HCT116 (cell line): ENCODE results near the gene IFNL3. TPM values are rescaled to one million over a fixed set of nuclear protein-coding genes. Genes with fewer than 3 reads are reported as not detected.
"Not testable (repeated sequence)": the region's sequence is repeated elsewhere in the genome, so short reads cannot be mapped to it uniquely, and the experiment has no call there.

Experiments used
- ATAC-seq: fragments of 200-7000 bp; cut with Tn5 transposase; 2 replicates; pipeline ENCODE4 v1.9.1; 2020; ENCODE audit warnings: mild to moderate bottlenecking, moderate library complexity
- BruUV-seq: library from RNA; stranded (reverse); fragments of 400-500 nt; replicated peaks from 2 replicates; lab custom pipeline; 2021; lab: Mats Ljungman, UMichigan
- CTCF ChIA-PET: fragments of 300-600 bp; sonication (Branson Sonifier 250); formaldehyde crosslinking; loops from one replicate; lab custom pipeline; 2021; ENCODE audit warnings: antibody characterized with exemption; lab: Charles Lee
- POLR2A ChIA-PET: fragments of 300-600, 350-600 bp; sonication (Branson Sonifier 250); formaldehyde crosslinking; loops from one replicate; lab custom pipeline; 2021; ENCODE audit warnings: antibody characterized with exemption; lab: Charles Lee
- RAD21 ChIA-PET, 2 experiments: fragments of 300-600 bp; sonication (Branson Sonifier 250); formaldehyde crosslinking; loops; one replicate each; lab custom pipeline; 2023; ENCODE audit warnings: low total read pairs in 2 of 2; ENCODE audit not compliant: uncharacterized antibody in 2 of 2, unreplicated experiment in 2 of 2, low non-redundant PET in 1 of 2; lab: Charles Lee
- DNase-seq: peaks from one replicate; pipeline ENCODE4 v3.0.0-alpha.2; 2010; ENCODE audit warnings: low read depth, low spot score
- H2AFZ ChIP-seq: fragments of 200-600 bp; shearing (Covaris generic), sonication (generic); 2 replicates; pipeline ENCODE4 v1.6.1; 2017; ENCODE audit warnings: low read depth, mixed run types, mixed read lengths, antibody characterized with exemption, low read length; ENCODE audit not compliant: poor library complexity, severe bottlenecking
- H3K27ac ChIP-seq: 2 replicates; pipeline ENCODE4 v1.5.1; 2012; ENCODE audit warnings: low read depth, low read length
- H3K27me3 ChIP-seq: fragments of 200-600 bp; sonication (generic); 2 replicates; pipeline ENCODE4 v1.6.1; 2016; ENCODE audit warnings: mixed run types, low read length, mixed read lengths; ENCODE audit not compliant: insufficient read depth
- H3K36me3 ChIP-seq, 2 experiments: fragments of 200-500 bp in 1 of 2; fragments of 200-600 bp in 1 of 2; sonication (Bioruptor generic) in 1 of 2; sonication (generic) in 1 of 2; 2 replicates each; pipeline versions ENCODE4 v1.5.1 to v1.6.1; 2014 to 2016; ENCODE audit warnings: low read length in 2 of 2, inconsistent platforms in 1 of 2, mixed read lengths in 1 of 2, mixed run types in 1 of 2; ENCODE audit not compliant: insufficient read depth in 2 of 2, control insufficient read depth in 1 of 2
- H3K4me1 ChIP-seq, 2 experiments: fragments of 200-600 bp in 1 of 2; sonication (generic) in 1 of 2; 2 replicates each; pipeline versions ENCODE4 v1.5.1 to v1.6.1; 2012 to 2017; ENCODE audit warnings: low read length in 2 of 2, inconsistent platforms in 1 of 2, mild to moderate bottlenecking in 1 of 2, mixed read lengths in 1 of 2, mixed run types in 1 of 2, moderate library complexity in 1 of 2; ENCODE audit not compliant: insufficient read depth in 2 of 2, control insufficient read depth in 1 of 2
- H3K4me2 ChIP-seq: fragments of 200-600 bp; sonication (generic); 2 replicates; pipeline ENCODE4 v1.6.1; 2017; ENCODE audit warnings: mixed run types, low read length, mixed read lengths
- H3K4me3 ChIP-seq, 2 experiments: fragments of 200-600 bp in 1 of 2; sonication (generic) in 1 of 2; replicated peaks in 1 of 2; 2 replicates each; pipeline ENCODE4 v1.5.1; 2011 to 2016; ENCODE audit warnings: low read length in 2 of 2, control low read depth in 1 of 2, low read depth in 1 of 2, mild to moderate bottlenecking in 1 of 2, mixed read lengths in 1 of 2, mixed run types in 1 of 2
- H3K79me2 ChIP-seq: fragments of 200-600 bp; sonication (generic); 2 replicates; pipeline ENCODE4 v1.6.1; 2017; ENCODE audit warnings: mild to moderate bottlenecking, mixed run types, low read length, moderate library complexity, mixed read lengths; ENCODE audit not compliant: insufficient read depth
- H3K9ac ChIP-seq: fragments of 200-600 bp; sonication (generic); 2 replicates; pipeline ENCODE4 v1.6.1; 2016; ENCODE audit warnings: low read length, mixed read lengths
- H3K9me2 ChIP-seq: fragments of 200-600 bp; sonication (generic), shearing (Covaris generic); 2 replicates; pipeline ENCODE4 v1.6.1; 2017; ENCODE audit warnings: mixed run types, mild to moderate bottlenecking, moderate library complexity; ENCODE audit not compliant: insufficient read depth
- H3K9me3 ChIP-seq, 2 experiments: fragments of 200-500 bp in 1 of 2; fragments of 200-600 bp in 1 of 2; sonication (Bioruptor generic) in 1 of 2; sonication (generic) in 1 of 2; 2 replicates each; pipeline ENCODE4 v1.6.1; 2014 to 2017; ENCODE audit warnings: low read length in 2 of 2, mixed read lengths in 2 of 2, inconsistent platforms in 1 of 2, low read depth in 1 of 2, mild to moderate bottlenecking in 1 of 2, mixed run types in 1 of 2, moderate library complexity in 1 of 2; ENCODE audit not compliant: control insufficient read depth in 1 of 2, insufficient read depth in 1 of 2
- H4K20me1 ChIP-seq: fragments of 200-600 bp; sonication (generic), shearing (Covaris generic); 2 replicates; pipeline ENCODE4 v1.6.1; 2017; ENCODE audit warnings: mixed run types, mild to moderate bottlenecking, moderate library complexity; ENCODE audit not compliant: insufficient read depth
- CBX3 ChIP-seq: IDR thresholded peaks from 2 replicates; pipeline ENCODE4 v1.6.1; 2012; ENCODE audit warnings: low read depth
- CTCF ChIP-seq, 3 experiments: fragments of 200-600 bp in 1 of 3; sonication (generic) in 1 of 3; IDR thresholded peaks in 2 of 3; conservative IDR thresholded peaks in 1 of 3; 2 replicates each; pipeline ENCODE4 v1.5.1; 2012 to 2017; ENCODE audit warnings: low read depth in 2 of 3, low read length in 2 of 3, antibody characterized with exemption in 1 of 3, borderline replicate concordance in 1 of 3, control low read depth in 1 of 3, mild to moderate bottlenecking in 1 of 3, mixed read lengths in 1 of 3, mixed run types in 1 of 3, moderate library complexity in 1 of 3; ENCODE audit not compliant: insufficient read depth in 1 of 3
- EGR1 ChIP-seq: IDR thresholded peaks from 2 replicates; pipeline ENCODE4 v1.6.1; 2012; ENCODE audit warnings: low read depth
- ELF1 ChIP-seq: IDR thresholded peaks from 2 replicates; pipeline ENCODE4 v1.6.1; 2012; ENCODE audit warnings: low read depth, borderline replicate concordance
- EZH2 ChIP-seq: fragments of 200-600 bp; sonication (generic); IDR thresholded peaks from 2 replicates; pipeline ENCODE4 v1.6.1; 2017; ENCODE audit warnings: antibody characterized with exemption, mixed run types
- EZH2phosphoT487 ChIP-seq: fragments of 200-600 bp; IDR thresholded peaks from 2 replicates; pipeline ENCODE4 v1.6.1; 2018; ENCODE audit warnings: antibody characterized with exemption, borderline replicate concordance
- FOSL1 ChIP-seq: IDR thresholded peaks from 2 replicates; pipeline ENCODE4 v1.6.1; 2012; ENCODE audit warnings: low read depth
- POLR2A ChIP-seq: IDR thresholded peaks from 2 replicates; pipeline ENCODE4 v1.7.0; 2011; ENCODE audit warnings: borderline replicate concordance; ENCODE audit not compliant: insufficient read depth, insufficient read length; ENCODE audit errors: extremely low read depth
- POLR2AphosphoS5 ChIP-seq: IDR thresholded peaks from 2 replicates; pipeline ENCODE4 v1.6.1; 2011; ENCODE audit warnings: mild to moderate bottlenecking, low read depth, low read length, moderate library complexity
- RAD21 ChIP-seq: IDR thresholded peaks from 2 replicates; pipeline ENCODE4 v1.6.1; 2012; ENCODE audit warnings: low read depth, mild to moderate bottlenecking
- SIN3A ChIP-seq: IDR thresholded peaks from 2 replicates; pipeline ENCODE4 v1.6.1; 2012; ENCODE audit warnings: low read depth
- SP1 ChIP-seq: IDR thresholded peaks from 2 replicates; pipeline ENCODE4 v1.6.1; 2012; ENCODE audit warnings: low read depth
- SRF ChIP-seq: IDR thresholded peaks from 2 replicates; pipeline ENCODE4 v1.6.1; 2012; ENCODE audit warnings: low read depth
- TCF7L2 ChIP-seq: IDR thresholded peaks from 2 replicates; pipeline ENCODE4 v1.7.0; 2011; ENCODE audit warnings: borderline replicate concordance, inconsistent platforms; ENCODE audit not compliant: insufficient read depth, insufficient read length; ENCODE audit errors: extremely low read depth
- intact Hi-C: fragments of 100-400 bp; cut with micrococcal nuclease; formaldehyde crosslinking; loops from 2 replicates; pipeline ENCODE4 v1.10.0; 2022
- total RNA-seq: library from RNA; stranded (reverse); gene quantifications from one replicate; pipeline ENCODE4 v1.2.1, GENCODE V29; 2021; ENCODE audit not compliant: unreplicated experiment
- TF ChIP-seq, protein P1 (sequence below): IDR thresholded peaks from 2 replicates; pipeline ENCODE4 v1.6.1; 2011; ENCODE audit warnings: mild to moderate bottlenecking, low read length, moderate library complexity; ENCODE audit not compliant: insufficient replicate concordance; ENCODE audit errors: extremely low read depth

The IFNL3 gene
- total RNA-seq, 1 experiment from 2014 or later: not detected

DNA sequence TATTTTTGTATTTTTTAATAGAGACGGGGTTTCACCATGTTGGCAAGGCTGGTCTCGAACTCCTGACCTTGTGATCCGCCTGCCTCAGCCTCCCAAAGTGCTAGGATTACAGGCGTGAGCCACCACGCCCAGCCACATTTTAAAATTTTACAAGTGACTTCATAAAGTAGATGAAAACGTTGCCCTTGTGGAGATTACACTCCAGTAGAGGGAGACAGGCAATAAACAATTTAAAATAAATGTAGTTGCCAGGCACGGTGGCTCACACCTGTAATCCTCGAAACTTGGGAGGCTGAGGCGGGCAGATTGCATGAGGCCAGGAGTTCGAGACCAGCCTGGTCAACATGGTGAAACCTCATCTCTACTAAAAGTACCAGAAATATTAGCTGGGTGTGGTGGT lies 25.7 kb downstream of the IFNL3 start:
- BruUV-seq, H2AFZ ChIP-seq, H3K36me3 ChIP-seq, POLR2A ChIA-PET, DNase-seq, H3K4me3 ChIP-seq, H3K79me2 ChIP-seq, H3K27ac ChIP-seq, RAD21 ChIA-PET, H3K9me2 ChIP-seq, H3K4me1 ChIP-seq, H3K9me3 ChIP-seq, H4K20me1 ChIP-seq, H3K27me3 ChIP-seq, H3K4me2 ChIP-seq, H3K9ac ChIP-seq: not testable (repeated sequence)
- intact Hi-C loops: loop anchor here (10.0 kb wide), 1 partner anchor 316 kb away; the partner anchor contains the start of gene EID2B
- CTCF ChIA-PET: interaction anchor here (0.7 kb wide), 1 partner anchor 195 kb away, joined by 3 read pairs; no protein-coding TSS in a partner anchor
- TF ChIP-seq RAD21 (peak; percentile 57), CBX3 (peak; percentile 29; the same call in 1 of the 2 replicates), CTCF (IDR thresholded peaks at IDR 0.05 in 2 of 3, conservative IDR thresholded peaks at IDR 0.05 in 1 of 3; ENCODE audit: borderline replicate concordance in 1 of 3, insufficient read depth in 1 of 3, low read depth in 2 of 3, low read length in 2 of 3) (peak in 1 of 3 experiments; percentile 46; a peak in 2 of 6 replicates)
- 0 out of 2 replicates have a peak, but pooled peaks have one; percentile 34 for ATAC-seq

DNA sequence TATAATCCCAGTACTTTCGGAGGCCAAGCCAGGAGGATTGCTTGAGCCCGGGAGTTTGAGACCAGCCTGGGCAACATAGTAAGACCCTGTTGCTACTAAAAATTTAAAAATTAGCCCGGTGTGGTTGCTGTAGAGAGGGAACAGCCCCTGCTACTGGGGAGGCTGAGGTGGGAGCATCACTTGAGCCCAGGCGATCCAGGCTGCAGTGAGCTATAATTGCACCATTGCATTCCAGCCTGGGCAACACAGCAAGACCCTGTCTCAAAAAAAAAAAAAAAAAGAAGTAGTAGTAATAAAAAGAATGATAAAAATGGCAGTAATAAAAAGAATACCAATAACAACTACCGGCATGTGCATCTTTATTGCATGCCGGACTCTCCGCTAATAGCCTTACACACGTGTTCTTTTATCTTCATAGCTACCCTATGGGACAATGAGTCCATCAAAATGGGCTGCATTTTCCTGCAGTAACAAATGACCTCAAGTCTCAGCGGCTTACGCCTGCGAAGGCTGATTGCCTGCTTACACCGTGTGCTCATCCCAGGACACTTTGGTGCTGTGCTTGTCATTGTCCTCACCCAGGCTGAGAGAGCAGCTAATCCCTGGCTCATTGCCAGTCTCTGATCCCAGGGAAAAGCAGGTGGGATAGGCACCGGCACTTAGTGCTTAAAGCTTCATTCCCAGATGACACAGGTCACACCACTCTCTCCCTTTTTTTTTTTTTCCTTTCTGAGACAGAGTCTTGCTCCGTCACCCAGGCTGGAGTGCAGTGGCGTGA lies 26.4 kb downstream of the IFNL3 start:
- no peak for ATAC-seq
- no peak for DNase-seq
- H3K4me2 ChIP-seq: no peak overlapping the region
- no peaks in the 10 kb centered on the region for H3K9me2 ChIP-seq
- no peaks in the 10 kb centered on the region for H3K27me3 ChIP-seq
- no TSS peak for BruUV-seq
- no peak overlapping the region for H3K4me3 ChIP-seq
- H3K4me1 ChIP-seq: no peaks in the 10 kb centered on the region
- no peak for TF ChIP-seq FOSL1
- no peak for TF ChIP-seq SP1
- TF ChIP-seq, protein P1, sequence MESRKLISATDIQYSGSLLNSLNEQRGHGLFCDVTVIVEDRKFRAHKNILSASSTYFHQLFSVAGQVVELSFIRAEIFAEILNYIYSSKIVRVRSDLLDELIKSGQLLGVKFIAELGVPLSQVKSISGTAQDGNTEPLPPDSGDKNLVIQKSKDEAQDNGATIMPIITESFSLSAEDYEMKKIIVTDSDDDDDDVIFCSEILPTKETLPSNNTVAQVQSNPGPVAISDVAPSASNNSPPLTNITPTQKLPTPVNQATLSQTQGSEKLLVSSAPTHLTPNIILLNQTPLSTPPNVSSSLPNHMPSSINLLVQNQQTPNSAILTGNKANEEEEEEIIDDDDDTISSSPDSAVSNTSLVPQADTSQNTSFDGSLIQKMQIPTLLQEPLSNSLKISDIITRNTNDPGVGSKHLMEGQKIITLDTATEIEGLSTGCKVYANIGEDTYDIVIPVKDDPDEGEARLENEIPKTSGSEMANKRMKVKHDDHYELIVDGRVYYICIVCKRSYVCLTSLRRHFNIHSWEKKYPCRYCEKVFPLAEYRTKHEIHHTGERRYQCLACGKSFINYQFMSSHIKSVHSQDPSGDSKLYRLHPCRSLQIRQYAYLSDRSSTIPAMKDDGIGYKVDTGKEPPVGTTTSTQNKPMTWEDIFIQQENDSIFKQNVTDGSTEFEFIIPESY: no peak
- no peak for TF ChIP-seq EZH2phosphoT487
- TF ChIP-seq RAD21: no peak
- TF ChIP-seq SIN3A: no peak
- TF ChIP-seq CBX3: no peak
- no peak for TF ChIP-seq POLR2AphosphoS5
- no peak for TF ChIP-seq SRF
- no peak for TF ChIP-seq EGR1
- no peak for TF ChIP-seq EZH2
- no peak for TF ChIP-seq ELF1
- TF ChIP-seq POLR2A: no peak
- TF ChIP-seq TCF7L2: no peak
- no peaks in the 10 kb centered on the region for H3K79me2 ChIP-seq
- ChIA-PET CTCF (interaction anchor here (0.7 kb wide), 2 partner anchors 97 to 195 kb away, joined by 3 read pairs; no protein-coding TSS in a partner anchor), POLR2A (no interaction called here), RAD21 (no interaction called here)
- H3K9ac ChIP-seq: no peak overlapping the region
- no peaks in the 10 kb centered on the region for H4K20me1 ChIP-seq
- no peak overlapping the region for H2AFZ ChIP-seq
- intact Hi-C loops: loop anchor here (10.0 kb wide), 1 partner anchor 316 kb away; the partner anchor contains the start of gene EID2B
- no peaks in the 10 kb centered on the region for H3K36me3 ChIP-seq
- no peak overlapping the region for H3K27ac ChIP-seq
- no peaks in the 10 kb centered on the region for H3K9me3 ChIP-seq
